Colon (tissue), 2 donors: ENCODE data around the gene DOLK.

Source experiments
- FAIRE-seq: peaks from 2 replicates; lab custom pipeline; 2012; peaks lifted over from hg19 to GRCh38; lab: Jason Lieb, UNC
- donor health status: control.
- donor health status: control.

DOLK gene

GRCh38 chr9:128905964-128906363 lies 41.4 kb downstream of the DOLK start:
- FAIRE-seq = no peak

- no peak for FAIRE-seq
These were observed 43.4 kb downstream of the DOLK start for GRCh38 chr9:128903871-128904620.

- no peak for FAIRE-seq
These were observed 44.3 kb downstream of the DOLK start for GRCh38 chr9:128903079-128903461.

- FAIRE-seq = no peak
These were observed 44.9 kb downstream of the DOLK start for GRCh38 chr9:128902351-128903078.

- FAIRE-seq = no peak
These were observed 45.6 kb downstream of the DOLK start for GRCh38 chr9:128901822-128902221.

- no peak for FAIRE-seq
These were observed 46.0 kb downstream of the DOLK start for GRCh38 chr9:128901379-128901778.

GRCh38 chr9:128899566-128900322 lies 47.7 kb downstream of the DOLK start:
- no peak for FAIRE-seq

- FAIRE-seq = no peak
These were observed 48.4 kb downstream of the DOLK start for GRCh38 chr9:128898845-128899565.

GRCh38 chr9:128898382-128898781 lies 49.0 kb downstream of the DOLK start:
- FAIRE-seq = no peak

GRCh38 chr9:128895556-128895955 lies 51.8 kb downstream of the DOLK start:
- FAIRE-seq = no peak
